GM21526 (cell line): Measurements from ENCODE around the gene KLK13.

Experiments used
- ATAC-seq: cut with Tn5 transposase; IDR thresholded peaks from one replicate; pipeline ENCODE4 v1.9.1; 2021; ENCODE audit warnings: moderate library complexity; ENCODE audit not compliant: unreplicated experiment, low FRiP score

KLK13 gene

DNA sequence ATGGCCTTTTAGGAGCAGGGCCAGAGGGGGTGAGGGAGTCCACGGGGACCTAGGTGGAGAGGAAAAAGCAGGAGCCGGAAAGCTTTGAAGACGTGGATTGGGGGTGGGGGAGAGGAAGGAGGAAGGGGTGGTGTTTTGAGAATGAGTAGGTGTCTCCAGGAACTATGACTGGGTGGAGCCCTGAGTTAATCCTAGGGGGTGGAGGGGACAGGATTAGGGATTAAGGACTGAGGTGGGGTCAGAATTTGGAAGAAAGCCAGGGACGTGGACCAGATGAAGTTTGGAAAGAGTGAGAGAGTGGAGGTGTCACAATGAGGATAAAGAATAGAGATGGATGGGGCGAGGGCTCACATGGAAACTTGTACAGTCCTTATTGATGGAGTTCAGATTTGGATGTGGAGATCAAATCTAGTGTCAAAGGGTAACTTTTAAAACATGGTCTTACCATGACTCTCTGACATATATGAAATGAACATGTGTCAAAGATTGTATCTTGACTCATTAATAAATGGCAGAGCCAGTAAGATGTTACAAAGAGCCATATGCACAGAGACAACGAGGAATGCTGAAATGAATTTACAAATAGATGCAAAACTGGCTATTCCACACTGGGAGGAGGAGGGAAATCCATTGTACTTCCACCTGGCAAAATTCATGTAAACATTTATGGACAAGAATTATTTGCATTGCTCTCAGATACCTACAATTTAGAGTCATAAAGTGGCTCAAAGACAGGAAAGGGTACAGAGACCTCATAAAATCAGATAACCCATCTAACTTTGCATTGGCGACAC is 1.7 kb upstream of the KLK13 start:
- ATAC-seq = no peak

GRCh38 chr19:51065221-51065960 is 499 bp upstream of the KLK13 start:
- ATAC-seq = no peak

GRCh38 chr19:51063664-51064063 is 1.2 kb downstream of the KLK13 start:
- no peak for ATAC-seq

GRCh38 chr19:51060973-51061372 is 3.9 kb downstream of the KLK13 start:
- no peak for ATAC-seq

DNA sequence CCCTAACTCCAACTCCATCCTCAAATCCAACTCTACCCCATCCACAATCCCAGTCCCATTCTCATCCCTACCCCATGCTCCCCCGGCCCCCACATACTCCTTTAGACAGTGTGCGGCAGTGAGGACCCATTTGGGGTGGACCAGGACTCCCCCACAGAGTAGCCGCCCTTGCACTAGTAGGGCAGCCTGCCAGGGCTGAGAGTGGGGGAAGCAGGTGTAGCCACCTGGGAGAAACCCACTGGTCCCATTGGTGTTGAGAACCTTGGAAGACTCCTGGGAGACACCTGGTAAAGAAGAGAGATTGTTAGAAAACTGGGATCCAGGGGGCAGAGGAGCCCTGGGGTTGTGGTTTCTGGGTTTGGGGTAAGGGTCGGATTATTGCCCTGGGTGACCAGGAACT is 4.6 kb downstream of the KLK13 start:
- ATAC-seq = no peak

GRCh38 chr19:51059715-51060114 is 5.2 kb downstream of the KLK13 start:
- no peak for ATAC-seq

- no peak for ATAC-seq
Observed at GRCh38 chr19:51055866-51056265, 9.0 kb downstream of the KLK13 start.

- no peak for ATAC-seq
Observed at GRCh38 chr19:51047031-51047335, 17.9 kb downstream of the KLK13 start.

DNA sequence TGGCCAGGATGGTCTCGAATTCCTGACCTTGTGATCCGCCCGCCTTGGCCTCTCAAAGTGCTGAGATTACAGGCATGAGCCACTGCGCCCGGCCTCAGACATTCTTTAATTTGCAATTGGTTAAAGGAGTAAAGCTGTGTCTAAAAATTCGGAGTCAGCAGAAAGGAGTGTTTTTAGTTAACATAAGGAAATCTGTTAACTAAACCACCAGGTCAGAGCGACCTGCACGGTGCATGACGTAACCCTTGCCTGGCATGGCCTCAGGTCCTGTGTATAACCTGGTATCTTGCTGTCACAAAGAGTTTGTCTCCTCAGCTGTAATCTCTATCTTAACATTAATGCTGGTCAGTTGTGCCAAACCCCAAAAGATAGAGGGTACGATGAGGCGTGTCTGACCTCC is 20.6 kb downstream of the KLK13 start:
- no peak for ATAC-seq

DNA sequence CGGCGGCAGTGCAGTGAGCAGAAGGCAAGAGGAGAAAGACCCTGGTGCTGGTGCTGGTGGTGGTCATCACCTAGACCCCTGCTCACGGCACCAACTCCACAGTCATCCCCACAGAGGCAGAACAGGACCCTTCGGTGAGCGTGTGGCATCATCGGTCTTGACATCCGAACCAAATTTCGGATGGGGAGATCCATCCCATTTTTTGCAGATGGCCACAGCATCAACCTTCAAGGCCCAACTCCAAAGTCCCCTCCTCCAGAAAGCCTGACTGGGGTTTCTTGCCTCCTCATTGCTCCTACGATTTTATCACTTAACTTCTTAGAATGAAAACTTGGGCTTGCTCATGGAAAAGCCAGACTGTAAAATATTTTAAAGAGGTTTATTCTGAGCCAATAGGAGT is 21.4 kb downstream of the KLK13 start:
- no peak for ATAC-seq

DNA sequence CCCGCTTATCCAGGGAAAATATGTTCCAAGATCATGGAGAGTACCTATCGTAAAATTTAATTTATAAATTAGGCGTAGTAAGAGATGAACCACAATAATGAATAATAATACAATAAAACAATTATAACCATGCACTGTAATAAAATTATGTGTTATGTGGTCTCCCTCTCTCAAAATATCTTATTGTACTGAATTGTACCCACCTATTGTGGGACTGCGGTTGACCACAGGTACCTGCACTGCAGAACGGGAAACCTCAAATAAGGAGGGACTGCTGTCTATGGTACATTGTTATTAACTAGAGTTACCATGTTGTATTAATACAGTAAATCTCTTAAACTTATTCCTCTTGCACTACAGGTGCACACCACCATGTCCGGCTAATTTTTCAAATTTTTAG is 24.7 kb downstream of the KLK13 start:
- ATAC-seq = no peak

- no peak for ATAC-seq
Observed at GRCh38 chr19:51036519-51036918, 28.4 kb downstream of the KLK13 start.

DNA sequence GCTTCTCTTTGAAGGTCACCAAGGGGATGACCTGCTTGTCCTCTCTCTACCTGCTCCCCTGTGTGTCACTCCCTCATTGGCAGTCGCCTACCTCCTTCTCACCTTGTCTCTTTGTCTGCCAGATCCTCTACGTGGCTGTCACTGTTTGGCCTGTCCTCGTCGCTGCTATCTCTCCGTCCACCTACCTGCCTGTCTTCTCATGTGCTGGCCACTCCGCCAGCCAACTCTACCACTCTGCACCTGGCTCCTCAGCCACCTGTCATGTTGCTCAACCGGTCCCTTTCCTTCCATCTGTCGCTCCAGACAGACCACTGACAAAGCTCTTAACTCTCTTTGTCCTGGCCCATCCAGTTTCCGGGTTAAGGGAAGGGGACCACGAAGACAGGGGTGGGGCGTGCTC is 30.2 kb downstream of the KLK13 start, which contains the start of gene KLK12:
Gene KLK12 (minus strand): TSS at position 299 of the 400 bp plus-strand sequence. CDS start 381 bp downstream, outside the sequence.
- no peak for ATAC-seq

GRCh38 chr19:51031880-51032225 is 33.0 kb downstream of the KLK13 start:
- ATAC-seq = no peak

GRCh38 chr19:51031220-51031879 is 33.5 kb downstream of the KLK13 start:
- ATAC-seq = no peak

- no peak for ATAC-seq
Observed at GRCh38 chr19:51030631-51031030, 34.3 kb downstream of the KLK13 start.

DNA sequence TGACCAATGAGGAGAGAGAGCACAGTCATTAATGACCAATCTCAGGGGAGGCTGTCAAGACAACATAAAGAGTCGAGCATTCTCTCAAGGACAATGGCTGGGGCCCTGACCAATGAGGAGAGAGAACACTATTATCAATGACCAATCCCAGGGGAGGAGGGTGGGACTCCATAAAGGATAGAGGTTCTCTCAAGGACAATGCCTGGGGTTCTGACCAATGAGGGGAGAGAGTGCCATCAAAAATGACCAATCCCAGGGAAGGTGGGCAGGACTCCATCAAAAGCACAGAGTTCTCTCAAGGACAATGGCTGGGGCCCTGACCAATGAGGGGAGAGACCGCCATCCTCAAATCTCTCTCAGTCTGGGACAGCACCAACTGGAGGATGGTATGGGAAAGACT is 35.2 kb downstream of the KLK13 start:
- no peak for ATAC-seq

DNA sequence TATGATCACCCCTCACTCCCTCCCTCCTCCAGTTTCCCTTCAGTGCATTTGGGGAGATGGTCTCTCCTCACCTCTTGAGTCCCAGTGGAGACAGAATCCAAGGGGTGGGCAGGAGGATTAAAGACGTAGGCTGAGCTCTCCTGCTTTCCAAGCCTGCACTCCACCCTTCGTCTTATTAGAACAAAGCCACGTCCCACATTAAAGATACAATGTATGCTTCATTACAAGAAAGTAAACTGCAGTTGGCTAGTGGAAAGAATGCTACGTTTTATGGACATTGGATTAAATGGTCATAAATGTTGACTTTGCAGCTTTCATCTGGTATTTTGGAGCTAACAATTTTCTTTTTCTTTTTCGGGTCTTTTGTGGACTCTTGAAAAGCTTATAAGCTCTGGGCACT is 37.0 kb downstream of the KLK13 start:
- ATAC-seq = no peak

GRCh38 chr19:51027126-51027806 is 37.6 kb downstream of the KLK13 start:
- no peak for ATAC-seq

DNA sequence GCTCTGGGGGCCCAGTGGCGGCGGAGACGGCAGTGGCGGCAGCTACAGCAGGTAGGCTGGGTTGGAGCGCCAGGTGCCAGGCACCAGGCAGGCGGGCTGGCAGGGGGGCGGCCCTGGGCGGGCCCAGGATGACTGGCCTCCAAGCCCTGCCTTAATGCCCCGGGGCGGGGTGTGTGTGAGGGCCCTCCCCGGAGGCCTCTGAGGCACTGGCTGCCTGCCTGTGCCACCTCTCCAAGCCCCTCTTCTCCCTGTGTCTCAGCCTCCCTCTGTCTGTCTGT is 38.4 kb downstream of the KLK13 start, which contains the start of gene KLK11:
Gene KLK11 (minus strand): TSS at position 63 of the 278 bp plus-strand sequence. CDS start 985 bp downstream, outside the sequence.
- no peak for ATAC-seq
